ENCODE measurements around the gene ENOX1. TPM values are rescaled to one million over a fixed set of nuclear protein-coding genes. Genes with fewer than 3 reads are reported as not detected.
"Not testable (repeated sequence)": the region's sequence is repeated elsewhere in the genome, so short reads cannot be mapped to it uniquely, and the experiment has no call there.

ENOX1 gene
- total RNA-seq, 1 donor = 7.4 TPM

GRCh38 chr13:43426355-43426754 lies 360.4 kb downstream of the ENOX1 start:
- TF ChIP-seq, protein P1, sequence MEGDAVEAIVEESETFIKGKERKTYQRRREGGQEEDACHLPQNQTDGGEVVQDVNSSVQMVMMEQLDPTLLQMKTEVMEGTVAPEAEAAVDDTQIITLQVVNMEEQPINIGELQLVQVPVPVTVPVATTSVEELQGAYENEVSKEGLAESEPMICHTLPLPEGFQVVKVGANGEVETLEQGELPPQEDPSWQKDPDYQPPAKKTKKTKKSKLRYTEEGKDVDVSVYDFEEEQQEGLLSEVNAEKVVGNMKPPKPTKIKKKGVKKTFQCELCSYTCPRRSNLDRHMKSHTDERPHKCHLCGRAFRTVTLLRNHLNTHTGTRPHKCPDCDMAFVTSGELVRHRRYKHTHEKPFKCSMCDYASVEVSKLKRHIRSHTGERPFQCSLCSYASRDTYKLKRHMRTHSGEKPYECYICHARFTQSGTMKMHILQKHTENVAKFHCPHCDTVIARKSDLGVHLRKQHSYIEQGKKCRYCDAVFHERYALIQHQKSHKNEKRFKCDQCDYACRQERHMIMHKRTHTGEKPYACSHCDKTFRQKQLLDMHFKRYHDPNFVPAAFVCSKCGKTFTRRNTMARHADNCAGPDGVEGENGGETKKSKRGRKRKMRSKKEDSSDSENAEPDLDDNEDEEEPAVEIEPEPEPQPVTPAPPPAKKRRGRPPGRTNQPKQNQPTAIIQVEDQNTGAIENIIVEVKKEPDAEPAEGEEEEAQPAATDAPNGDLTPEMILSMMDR (IDR thresholded peaks at IDR 0.05; ENCODE audit: insufficient read depth, low read length) = no peak
- H3K4me3 ChIP-seq (ENCODE audit: low read depth, low read length) = no peak overlapping the region
- DNase-seq (ENCODE audit: low read depth) = no peak

DNA sequence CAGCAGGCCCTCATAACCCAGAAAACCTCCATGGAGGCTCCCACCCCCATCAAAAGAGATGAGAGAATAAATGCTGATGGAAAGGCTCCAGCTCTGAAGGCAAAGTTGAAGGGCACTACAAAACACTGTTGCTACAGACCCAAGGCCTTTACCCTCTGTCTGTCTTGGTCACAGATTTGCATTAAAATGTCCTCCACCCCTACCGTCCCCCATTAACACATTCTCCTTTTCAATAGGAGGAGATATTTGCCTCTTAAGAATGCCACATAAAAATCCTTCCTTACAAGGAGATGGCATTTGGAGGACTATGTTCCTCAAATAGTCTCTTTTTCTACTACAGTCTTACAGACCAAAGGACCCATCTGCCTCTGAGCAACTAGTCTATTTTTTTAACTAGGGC lies 361.5 kb downstream of the ENOX1 start:
- no peak for DNase-seq (ENCODE audit: low read depth)
- TF ChIP-seq, protein P1 (IDR thresholded peaks at IDR 0.05; ENCODE audit: insufficient read depth, low read length) = no peak
- H3K4me3 ChIP-seq (ENCODE audit: low read depth, low read length) = no peak overlapping the region

- TF ChIP-seq, protein P1 (IDR thresholded peaks at IDR 0.05; ENCODE audit: insufficient read depth, low read length) = no peak
- H3K4me3 ChIP-seq (ENCODE audit: low read depth, low read length) = no peak overlapping the region
- DNase-seq (ENCODE audit: low read depth) = no peak
These were observed 362.4 kb downstream of the ENOX1 start for GRCh38 chr13:43424412-43424811.

GRCh38 chr13:43422116-43422515 lies 364.7 kb downstream of the ENOX1 start:
- TF ChIP-seq, protein P1 (IDR thresholded peaks at IDR 0.05; ENCODE audit: insufficient read depth, low read length) = no peak
- no peak for DNase-seq (ENCODE audit: low read depth)
- no peak overlapping the region for H3K4me3 ChIP-seq (ENCODE audit: low read depth, low read length)

- H3K4me3 ChIP-seq (ENCODE audit: low read depth, low read length); DNase-seq (ENCODE audit: low read depth): not testable (repeated sequence)
These were observed 369.9 kb downstream of the ENOX1 start for GRCh38 chr13:43416842-43417241.

DNA sequence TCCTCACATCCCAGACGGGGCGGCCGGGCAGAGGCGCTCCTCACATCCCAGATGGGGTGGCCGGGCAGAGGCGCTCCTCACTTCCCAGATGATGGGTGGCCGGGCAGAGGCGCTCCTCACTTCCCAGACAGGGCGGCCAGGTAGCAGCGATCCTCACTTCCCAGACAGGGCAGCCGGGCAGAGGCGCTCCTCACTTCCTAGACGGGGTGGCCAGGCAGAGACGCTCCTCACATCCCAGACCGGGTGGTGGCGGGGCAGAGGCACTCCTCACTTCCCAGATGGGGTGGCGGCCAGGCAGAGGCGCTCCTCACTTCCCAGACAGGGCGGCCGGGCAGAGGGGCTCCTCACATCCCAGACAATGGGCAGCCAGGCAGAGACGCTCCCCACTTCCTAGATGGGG lies 370.4 kb downstream of the ENOX1 start:
- DNase-seq (ENCODE audit: low read depth); H3K4me3 ChIP-seq (ENCODE audit: low read depth, low read length): not testable (repeated sequence)

- H3K4me3 ChIP-seq (ENCODE audit: low read depth, low read length); DNase-seq (ENCODE audit: low read depth): not testable (repeated sequence)
These were observed 370.8 kb downstream of the ENOX1 start for GRCh38 chr13:43415903-43416391.

- no peak overlapping the region for H3K4me3 ChIP-seq (ENCODE audit: low read depth, low read length)
- no peak for DNase-seq (ENCODE audit: low read depth)
- TF ChIP-seq, protein P1 (IDR thresholded peaks at IDR 0.05; ENCODE audit: insufficient read depth, low read length) = no peak
These were observed 372.7 kb downstream of the ENOX1 start for GRCh38 chr13:43414111-43414510.

- no peak for DNase-seq (ENCODE audit: low read depth)
- no peak overlapping the region for H3K4me3 ChIP-seq (ENCODE audit: low read depth, low read length)
- TF ChIP-seq, protein P1 (IDR thresholded peaks at IDR 0.05; ENCODE audit: insufficient read depth, low read length) = no peak
These were observed 375.0 kb downstream of the ENOX1 start for GRCh38 chr13:43411741-43412140.
